ENCODE measurements around the gene ENPEP.
"Not testable (repeated sequence)": the region's sequence is repeated elsewhere in the genome, so short reads cannot be mapped to it uniquely, and the experiment has no call there.

The ENPEP gene

DNA sequence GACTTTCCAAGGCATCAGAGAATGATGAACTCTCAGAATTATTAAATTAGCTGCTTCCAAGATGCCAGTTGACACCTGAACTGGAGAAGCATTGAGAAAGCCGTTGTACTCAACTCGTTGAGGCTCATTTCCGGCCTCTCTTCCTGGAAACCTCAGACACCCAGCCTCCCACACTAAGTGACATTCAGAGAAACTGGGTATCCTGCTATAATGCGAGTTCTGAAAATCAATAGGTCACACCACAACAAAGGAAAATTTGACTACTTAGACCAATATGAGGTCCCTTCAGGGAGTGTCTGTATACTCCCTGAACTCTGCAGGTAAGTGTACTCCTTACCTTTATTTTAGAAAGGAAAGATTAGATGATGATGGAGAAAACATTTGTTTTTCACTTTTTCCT is 51.2 kb downstream of the ENPEP start:
- DNase-seq = no peak

DNA sequence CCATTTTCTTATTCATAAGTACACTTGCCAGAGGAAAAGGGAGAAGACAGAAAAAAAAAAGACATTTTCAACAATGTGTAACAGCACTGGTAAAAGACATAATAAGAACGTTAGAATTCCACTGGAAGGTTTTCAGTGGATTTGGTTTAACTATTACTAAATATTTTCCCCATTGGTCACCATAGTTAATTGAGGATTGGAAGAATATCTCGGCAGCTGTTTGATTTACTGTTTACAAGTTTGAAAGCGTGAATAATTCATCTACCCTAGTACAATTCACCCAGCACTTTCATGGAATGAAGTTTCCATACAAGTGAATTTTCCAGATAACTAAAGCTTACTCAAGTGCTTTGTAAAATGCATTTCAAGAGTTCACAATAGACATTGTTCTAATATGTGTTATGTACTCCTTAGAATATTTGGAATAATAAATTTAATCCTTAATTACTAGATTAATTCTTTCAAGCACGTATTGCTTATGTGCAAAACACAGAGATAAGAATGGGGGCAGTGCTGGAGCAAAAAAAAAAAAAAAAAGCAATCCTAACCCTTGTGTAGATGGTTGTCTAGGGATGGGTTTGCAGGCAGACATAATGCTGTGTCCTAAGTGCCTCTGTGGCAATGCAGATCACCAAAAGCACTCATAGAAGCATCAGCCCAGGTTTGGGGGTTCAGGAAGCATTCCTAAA is 57.1 kb downstream of the ENPEP start:
- no peak for DNase-seq

DNA sequence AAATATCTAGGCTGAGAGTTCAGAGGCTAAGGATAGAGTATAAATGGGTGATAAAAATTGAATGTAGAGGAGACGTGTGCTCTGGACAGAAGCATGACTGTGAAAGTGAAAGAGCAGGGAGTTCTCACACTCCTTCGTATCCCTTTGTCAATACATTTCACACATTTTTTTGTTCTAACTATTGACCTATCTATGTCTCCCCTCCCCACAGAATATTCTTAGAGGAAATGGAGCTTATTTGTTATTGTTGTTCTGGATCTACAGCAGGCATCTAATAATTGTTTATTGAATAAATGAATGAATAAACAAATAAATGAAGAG is 57.6 kb downstream of the ENPEP start:
- DNase-seq = no peak

DNA sequence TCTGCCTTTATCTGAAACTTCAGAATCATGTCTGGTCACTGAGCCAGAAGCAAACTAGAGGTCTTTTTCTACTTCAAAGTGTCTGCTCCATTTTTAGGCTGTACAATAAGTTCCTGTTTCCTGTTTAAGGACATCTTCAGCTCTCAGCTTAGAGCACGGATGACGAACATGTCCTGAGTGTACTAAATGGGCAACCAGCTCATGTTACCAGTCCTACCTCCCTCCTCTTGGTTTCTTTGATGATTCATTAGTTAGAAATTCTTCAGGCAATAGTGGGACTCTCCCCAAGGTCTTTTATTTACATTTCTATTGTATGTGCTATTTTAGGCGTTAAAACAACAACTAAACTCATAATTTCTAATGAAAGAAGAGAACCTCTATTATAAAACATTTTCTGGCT is 58.0 kb downstream of the ENPEP start:
- no peak for DNase-seq

DNA sequence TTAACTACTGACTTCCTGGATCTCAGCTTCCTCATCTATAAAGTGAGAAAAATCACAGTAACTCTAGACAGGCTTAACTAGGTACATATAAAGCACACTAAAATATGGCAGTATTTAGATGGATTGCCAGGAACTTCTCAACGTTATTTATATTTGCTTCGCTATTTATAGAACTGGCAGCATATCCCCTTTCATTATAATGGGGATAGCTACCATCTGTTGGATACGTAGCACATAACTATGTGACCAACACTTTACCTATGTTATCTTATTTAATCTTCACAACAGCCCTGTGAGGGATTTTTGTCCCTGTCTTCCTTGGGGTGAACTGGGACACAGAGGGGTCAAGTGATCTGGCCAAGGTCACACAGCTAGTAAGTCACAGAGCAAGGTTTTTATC is 64.6 kb downstream of the ENPEP start:
- no peak for DNase-seq

DNA sequence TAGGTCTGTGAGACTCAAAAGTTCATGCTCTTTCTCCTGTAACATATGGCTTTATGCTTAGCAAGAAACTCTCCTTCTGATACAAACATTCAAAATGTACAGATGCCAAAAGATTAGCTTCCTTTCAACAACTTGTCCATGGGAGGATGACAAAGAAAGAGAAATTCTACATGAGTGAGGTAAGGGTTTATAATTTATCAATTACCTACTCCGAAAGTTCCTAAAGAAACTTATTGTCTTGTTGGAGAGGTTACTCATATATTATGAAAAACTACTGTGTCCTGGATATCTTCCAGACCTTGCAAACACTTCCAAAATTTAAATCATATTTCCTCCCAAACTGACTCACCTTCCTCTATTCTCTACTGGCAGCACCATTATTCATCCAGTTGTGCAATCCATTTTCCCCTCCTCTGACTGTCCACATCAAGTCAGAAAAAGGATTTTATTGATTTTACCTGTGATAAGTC is 65.1 kb downstream of the ENPEP start:
- no peak for DNase-seq

DNA sequence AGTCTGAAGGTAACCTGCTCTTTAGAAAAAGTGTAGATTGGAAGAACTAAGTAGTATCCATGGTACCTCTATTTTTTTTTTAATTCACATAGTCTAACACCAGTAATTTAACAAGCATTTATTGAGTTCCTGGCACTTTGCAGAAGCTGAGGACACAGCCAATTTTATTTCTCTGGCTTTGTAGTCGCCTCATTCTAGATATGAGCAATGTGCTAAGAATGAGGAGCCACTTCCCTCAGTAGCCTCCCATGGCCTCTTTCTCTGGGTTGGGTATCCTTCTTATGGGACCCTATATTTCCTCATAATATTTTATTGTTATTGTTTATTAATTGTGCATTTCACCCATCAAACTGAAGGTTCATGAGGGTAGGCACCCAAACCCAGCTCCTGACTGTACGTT is 67.6 kb downstream of the ENPEP start:
- no peak for DNase-seq

DNA sequence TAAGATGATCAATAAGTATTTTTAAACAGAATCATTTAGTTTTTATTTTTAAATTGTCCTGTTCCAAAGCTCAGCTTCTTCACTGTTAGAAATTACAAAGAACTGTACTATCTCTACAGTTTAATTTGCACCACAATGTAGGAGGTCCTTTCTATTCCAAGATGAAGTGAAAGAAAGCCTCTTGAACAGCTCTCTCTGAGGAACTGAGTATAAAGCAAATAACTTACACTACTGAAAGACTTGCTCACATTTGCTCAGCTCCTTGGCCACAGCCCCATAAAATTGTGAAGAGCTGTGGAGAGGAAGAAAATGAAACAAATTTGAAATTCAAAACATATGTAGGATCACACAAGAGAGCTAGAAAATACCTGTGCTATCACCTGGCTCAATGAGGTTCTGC is 68.6 kb downstream of the ENPEP start:
- no peak for DNase-seq

DNA sequence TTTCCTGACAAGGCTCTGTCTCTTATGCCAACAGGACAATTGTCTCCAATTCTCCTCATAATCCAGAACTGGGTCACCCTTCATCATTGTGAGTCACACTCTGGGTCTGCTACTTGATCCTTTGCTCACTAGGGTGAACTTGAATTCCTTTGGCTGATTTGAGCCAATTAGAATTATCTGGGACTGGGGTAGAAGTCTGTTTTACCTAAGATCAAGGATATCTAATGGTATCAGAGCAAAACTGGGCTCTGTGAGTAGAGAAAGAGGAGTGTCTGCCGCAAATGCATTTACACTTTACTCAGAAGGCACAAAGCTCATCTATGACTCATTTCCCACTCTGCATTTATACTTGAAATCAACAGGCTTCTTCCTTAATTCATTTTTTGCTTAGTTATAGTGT is 74.3 kb downstream of the ENPEP start:
- no peak for DNase-seq

DNA sequence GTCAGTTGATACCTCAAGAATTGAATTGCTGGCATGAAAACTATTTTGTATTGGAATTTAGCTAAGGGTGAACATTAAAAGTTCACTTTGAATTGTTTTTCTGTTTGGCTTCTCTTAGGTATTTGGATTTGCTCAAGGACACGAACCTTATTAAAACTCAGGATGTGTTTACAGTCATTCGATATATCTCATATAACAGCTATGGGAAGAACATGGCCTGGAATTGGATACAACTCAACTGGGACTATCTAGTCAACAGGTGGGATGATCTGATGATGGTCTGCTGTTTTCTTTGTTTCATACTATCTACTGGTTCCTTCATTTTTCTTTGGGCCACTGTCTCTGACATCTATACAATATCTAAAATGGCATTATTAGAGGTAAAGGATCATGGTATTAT is 77.2 kb downstream of the ENPEP start:
- DNase-seq = no peak

DNA sequence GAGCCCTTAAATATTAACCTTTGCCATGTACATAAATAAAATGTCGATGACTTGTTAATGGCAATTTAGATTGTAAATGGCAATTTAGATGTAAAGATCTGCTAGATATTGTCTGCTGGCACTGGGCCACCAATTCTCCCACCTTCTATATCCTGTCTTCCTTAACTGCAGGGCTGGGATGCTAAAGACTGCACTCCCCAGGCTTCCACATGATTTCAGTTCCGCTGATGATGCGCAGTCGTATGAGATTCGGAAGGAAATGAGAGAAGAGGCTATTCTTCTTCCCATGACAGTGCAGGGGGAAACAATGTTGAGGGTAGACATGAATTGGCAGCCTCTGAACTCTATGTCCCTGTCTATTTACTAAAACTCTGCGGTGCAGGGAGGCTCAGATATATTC is 91.3 kb downstream of the ENPEP start:
- DNase-seq = no peak

DNA sequence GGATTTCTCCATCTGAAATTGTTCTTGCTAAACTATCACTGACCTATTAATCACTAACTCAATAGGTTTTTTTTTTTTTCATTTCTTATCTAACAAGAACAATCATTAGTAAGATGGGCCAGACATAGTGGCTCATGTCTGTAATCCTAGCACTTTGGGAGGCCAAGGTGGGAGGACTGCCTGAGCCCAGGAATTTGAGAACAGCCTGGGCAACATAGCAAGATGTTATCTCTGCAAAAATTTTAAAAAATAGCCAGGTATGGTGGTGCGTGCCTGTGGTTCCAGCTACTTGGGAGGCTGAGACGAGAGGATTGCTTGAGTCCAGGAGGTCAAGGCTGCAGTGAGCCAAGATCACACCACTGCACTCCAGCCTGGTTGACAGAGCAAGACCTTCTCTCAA is 100.7 kb downstream of the ENPEP start:
- not testable (repeated sequence) for DNase-seq

DNA sequence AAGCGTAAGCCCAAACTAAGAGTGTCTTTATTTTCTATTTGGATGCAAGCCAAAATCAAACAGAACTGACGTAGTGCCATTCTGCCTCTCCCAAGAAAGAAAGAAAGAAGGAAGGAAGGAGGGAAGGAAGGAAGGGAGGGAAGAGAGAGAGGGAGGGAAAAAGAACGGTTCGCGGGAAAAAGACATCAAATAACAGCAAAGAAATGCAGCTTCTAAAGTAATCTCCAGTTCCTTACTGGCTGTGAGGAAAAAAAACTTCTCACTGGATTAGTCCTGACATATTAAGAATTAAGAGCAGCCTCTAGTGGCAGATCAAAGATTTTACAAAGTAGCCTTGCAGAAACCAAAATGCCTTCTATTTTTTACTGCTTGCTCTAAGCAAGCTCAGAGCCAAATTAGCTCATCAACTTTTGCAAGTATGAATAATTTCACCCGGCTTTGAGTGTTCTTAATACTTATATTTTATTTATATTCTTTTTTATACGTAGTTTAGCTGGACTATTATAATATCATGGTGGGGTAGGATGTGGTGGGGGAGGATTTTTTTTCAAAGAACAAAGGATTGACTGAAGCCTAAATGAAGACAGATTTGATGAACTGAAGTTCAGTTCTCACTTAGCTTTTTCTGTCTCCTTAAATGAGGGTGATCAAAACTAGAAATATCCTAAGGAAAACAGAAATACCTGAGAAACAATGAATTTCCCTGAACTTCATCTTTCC is 110.3 kb downstream of the ENPEP start:
- DNase-seq = no peak

DNA sequence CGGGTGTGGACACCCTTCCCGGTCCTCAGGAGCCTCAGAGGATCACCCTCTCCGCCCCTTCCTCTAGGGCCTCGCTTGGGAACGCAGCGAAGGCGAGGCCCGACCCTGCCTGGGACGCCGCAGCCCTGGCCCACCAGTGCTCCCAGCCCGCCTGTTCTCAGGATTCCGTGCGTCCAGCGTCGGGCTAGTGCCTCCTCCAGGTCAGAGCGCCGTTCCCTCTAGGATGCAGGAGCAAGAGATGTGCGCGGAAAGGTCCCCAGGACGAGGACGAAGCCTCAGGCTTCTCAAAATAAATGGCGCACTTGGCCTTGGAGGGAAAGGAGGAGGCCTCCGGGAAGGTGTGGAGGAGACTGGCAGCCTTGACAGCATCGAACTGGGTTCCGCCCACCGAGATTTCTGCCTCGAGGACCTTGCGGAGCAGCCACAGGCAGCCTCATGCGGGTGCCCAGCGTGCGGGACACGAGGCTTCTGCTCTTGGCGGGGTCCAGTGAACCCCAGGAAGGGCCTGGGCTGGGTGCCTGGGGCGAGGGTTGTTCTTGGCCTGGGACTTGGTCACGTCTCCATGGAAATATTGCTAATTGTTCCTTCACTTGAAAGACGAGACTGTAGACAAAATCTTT is 111.8 kb downstream of the ENPEP start:
- no peak for DNase-seq

DNA sequence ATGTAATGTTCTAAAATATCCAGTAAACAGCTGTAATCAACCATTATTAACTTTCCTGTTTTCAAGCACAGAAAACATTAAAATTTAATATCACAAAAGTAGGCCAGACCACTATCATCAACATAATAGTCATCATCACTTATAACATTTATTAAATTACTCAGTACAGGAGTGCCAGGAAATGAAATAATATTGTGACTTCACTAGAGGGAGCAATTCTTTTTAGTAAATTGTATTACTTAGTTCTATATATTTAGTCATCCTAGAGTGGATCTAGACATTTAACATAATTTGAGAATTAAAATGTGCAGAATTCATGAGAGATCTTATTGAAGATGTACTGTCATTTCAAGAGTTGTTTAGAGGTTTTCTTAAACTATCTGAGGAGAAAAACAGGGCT is 113.3 kb downstream of the ENPEP start:
- no peak for DNase-seq

DNA sequence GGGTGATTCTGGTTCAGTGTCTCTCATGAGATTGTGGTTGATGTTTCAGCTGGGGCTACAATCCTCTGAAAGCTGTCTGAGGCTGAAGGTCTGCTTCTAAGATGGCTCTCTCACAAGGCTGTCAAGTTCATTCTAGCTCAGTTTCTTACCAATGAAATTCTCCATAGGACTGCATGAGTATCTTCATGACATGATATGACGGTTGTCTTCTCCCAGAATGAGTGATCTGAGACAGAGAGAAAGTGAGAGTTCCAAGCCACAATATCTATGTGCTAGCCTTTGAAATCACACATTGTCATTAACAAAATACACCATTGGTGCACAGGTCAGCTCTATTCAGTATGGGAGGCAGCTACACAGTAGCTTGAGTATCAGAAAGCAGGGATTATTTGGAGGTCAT is 119.6 kb downstream of the ENPEP start:
- no peak for DNase-seq

DNA sequence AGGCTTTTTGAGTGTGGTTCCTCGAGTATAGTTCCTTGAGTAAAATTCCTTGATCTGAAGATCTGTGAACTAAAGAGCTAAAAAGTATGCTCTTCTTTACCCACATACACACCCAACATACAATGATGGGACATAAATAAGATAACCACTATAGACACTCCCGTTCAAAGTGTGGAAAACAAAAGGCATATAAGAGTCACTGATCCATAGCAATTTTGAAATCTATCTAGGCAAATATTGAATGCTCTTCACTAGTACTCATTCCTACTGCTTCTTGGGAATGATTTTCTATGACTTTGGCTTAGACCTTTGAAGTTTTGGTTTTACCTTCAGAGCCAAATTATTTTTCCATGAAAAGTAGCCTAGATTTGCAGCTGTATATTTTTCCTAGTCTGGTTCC is 120.5 kb downstream of the ENPEP start:
- DNase-seq = no peak

DNA sequence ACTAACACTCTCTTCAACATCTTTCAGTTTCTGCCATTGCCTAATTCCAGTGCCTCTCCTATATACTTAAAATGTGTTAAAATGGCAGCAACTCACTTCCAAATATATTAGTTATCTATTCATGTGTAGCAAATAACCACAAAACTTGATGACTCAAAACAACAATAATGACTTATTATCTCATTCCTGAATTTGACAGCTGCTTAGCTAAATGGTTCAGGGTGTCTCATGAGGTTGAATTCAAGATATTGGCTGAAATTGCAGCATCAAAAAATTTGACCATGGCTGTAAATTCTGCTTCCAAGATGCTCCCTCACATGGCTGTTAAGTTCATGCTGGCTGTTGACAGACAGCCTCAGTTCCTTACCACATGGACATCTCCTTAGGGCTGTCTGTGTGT is 121.6 kb downstream of the ENPEP start:
- no peak for DNase-seq

DNA sequence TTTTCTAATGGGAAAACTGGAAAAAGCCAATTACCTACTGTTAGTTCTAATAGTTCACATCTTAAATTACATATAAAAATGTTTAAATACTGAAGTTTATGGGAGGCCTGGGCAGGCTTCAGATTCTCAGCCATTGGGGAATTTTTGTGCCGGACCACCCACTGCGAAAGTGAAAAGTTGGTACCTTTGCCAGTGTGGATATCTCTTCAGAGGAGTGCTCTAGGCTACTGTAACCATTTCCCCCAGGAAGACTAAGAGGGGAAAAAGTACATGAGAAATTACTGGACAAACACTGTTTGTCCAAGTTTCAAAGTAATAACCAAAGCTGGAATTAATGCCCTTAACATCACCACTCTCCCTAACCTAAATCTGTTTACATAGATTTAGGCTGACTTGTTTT is 126.1 kb downstream of the ENPEP start:
- no peak for DNase-seq

DNA sequence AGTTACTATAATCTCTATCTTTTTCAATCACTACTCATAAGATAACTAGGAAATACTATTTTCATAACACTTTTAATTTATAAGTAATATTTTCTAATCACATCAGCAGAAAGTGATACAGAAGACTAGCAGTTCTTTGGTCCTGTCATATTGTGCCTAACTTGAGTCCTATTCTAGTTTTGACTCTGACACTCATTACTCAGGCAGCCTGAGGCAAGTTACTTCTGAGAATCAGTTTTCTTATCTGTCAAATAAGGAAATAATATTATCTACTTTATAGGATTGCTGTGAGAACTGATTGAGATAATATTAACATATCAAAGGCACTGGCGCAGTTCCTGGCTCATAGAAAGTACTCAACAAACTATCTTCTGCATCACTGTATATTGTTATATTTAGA is 129.1 kb downstream of the ENPEP start:
- no peak for DNase-seq

DNA sequence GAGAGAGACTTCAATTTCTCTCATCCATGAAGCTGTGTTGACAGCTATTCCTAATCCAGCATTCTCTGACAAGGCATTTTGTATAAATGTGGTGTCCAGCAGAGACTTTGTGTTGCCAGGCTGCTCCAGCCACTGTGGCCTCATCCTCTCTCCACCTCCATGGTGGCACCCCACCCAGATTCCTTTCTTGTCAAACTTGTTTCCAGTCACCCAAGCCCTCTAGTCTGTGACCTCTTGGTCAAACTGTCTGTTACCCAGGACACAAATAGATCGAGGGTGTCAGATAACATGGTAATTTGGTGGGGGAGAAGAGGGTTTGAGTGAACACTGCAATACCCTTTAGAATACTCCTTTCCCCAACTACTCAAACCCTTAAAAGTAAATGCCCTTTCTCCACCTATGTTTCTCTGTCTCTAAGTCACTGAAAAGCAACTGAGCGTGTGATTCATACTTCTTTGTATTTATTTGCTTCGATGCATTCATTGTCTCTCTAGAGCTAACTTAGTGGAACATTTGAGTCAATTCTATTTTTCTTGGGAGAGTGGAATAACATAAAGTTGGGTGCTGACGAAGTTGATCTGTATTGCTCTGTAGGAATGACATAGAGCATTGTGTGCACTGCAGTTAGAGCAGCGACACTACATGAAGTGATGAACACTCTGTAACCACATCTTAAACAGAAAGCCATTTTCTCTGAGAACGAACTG is 133.2 kb downstream of the ENPEP start:
- no peak for DNase-seq

DNA sequence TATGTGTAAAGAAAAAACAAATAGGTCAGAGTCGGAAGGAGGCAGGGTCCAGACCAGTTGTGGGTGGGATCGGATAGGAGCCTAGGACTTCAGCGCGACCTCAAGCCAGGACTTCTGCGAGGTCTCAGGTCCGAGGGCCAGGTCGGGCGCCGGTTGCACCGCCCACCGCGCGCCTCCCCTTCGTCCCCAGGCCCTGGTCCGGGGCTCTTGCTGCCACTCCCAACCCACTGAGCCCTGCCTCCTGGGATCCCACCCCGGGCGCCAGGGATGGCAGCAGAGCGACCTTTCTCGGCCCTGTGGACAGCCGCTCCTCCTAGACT is 134.6 kb downstream of the ENPEP start:
- DNase-seq = peak; percentile 24

DNA sequence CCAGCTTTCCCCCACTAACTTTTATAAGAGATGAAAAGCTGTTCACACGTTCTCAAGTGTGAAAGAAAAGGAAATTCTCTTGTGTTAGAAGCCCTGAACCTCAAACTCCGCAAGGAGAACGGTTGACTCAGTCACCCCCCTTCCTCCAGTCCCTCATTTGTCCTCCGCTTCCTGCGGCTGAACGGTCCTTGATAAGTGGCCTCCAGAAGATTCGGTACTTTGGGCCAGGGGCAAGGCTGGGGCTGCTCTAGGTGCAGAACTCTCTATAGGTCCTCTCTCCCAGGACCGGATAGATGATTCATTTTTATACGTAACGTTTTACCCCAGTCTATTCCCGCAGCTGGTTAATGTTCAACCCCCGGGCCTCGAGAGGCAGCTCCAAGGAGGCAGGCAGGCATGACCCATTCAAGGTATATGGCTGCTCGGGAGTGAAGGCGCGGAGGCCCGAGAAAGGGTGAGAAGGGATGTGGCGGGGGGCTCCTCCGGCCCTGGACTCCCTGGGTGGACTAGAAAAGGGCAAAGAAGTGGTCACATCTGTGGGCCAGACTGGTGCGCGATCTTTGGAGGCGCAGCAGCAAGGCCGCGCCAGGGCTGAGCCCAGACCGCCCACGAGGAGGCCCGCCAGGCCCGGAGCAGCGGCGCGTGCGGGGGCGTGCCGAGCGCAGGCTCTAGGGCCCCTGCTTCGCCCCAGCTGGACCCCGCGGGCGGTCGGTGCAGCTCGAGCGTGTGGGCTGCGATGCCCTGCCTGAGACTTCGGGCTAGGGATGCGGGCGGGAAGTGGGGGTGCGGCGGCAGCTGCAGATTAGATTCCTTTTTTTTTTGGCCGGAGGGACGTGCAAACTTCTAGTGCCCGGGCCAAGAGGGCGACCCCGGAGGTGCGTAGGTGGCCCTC is 135.2 kb downstream of the ENPEP start:
- peak; percentile 53 for DNase-seq
